Neural cell (in vitro differentiated cells): ENCODE data around the gene PEX6.

Source experiments
- EP300 ChIP-seq: fragments of 450-650 bp; conservative IDR thresholded peaks from 2 replicates; pipeline ENCODE4 v1.6.1; 2014; ENCODE audit warnings: antibody characterized with exemption, mild to moderate bottlenecking, moderate library complexity; ENCODE audit not compliant: poor library complexity, severe bottlenecking
- EZH2 ChIP-seq: fragments of 200-600, 300-800 bp; shearing (Covaris generic), sonication (generic); IDR thresholded peaks from 2 replicates; pipeline ENCODE4 v1.6.1; 2014; ENCODE audit warnings: antibody characterized with exemption, low read length, borderline replicate concordance, mild to moderate bottlenecking; ENCODE audit not compliant: insufficient read depth, poor library complexity, severe bottlenecking
- MXI1 ChIP-seq: fragments of 450-650 bp; conservative IDR thresholded peaks from 2 replicates; pipeline ENCODE4 v1.6.1; 2014; ENCODE audit warnings: antibody characterized with exemption, mild to moderate bottlenecking; ENCODE audit not compliant: poor library complexity, severe bottlenecking
- SMC3 ChIP-seq: fragments of 450-650 bp; conservative IDR thresholded peaks from 2 replicates; pipeline ENCODE4 v1.6.1; 2014; ENCODE audit warnings: antibody characterized with exemption, mild to moderate bottlenecking, moderate library complexity; ENCODE audit not compliant: poor library complexity
- TAF1 ChIP-seq: IDR thresholded peaks from 2 replicates; pipeline ENCODE4 v1.6.1; 2012; ENCODE audit warnings: low read depth
- TF ChIP-seq, protein P1 (sequence below): fragments of 450-650 bp; IDR thresholded peaks from 2 replicates; pipeline ENCODE4 v1.5.1; 2014; ENCODE audit warnings: antibody characterized with exemption, mild to moderate bottlenecking, moderate library complexity; ENCODE audit not compliant: poor library complexity, severe bottlenecking

DNA sequence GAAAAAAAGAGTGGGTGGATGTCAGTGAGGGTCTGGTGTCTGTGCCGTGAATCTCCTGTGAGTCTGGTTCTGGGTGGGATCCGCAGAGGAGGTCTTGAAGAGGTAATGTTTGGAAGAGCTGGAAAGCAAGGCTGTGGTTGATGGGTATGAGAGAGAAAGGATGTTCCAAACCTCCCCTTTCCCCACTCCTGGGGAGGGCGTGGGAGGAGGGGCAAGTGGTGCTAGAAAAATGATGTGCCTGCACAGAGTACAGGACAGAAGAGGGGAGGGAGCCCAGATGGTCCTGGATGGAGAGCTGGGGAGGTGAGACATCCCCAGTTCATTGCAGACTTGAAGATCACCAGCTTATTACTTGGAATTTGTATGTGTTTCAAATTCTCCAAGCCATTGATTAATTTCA, 46.6 kb downstream of the PEX6 start:
- TF ChIP-seq, protein P1, sequence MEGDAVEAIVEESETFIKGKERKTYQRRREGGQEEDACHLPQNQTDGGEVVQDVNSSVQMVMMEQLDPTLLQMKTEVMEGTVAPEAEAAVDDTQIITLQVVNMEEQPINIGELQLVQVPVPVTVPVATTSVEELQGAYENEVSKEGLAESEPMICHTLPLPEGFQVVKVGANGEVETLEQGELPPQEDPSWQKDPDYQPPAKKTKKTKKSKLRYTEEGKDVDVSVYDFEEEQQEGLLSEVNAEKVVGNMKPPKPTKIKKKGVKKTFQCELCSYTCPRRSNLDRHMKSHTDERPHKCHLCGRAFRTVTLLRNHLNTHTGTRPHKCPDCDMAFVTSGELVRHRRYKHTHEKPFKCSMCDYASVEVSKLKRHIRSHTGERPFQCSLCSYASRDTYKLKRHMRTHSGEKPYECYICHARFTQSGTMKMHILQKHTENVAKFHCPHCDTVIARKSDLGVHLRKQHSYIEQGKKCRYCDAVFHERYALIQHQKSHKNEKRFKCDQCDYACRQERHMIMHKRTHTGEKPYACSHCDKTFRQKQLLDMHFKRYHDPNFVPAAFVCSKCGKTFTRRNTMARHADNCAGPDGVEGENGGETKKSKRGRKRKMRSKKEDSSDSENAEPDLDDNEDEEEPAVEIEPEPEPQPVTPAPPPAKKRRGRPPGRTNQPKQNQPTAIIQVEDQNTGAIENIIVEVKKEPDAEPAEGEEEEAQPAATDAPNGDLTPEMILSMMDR, result no peak
- TF ChIP-seq EZH2, result no peak
- no peak for TF ChIP-seq TAF1
- TF ChIP-seq SMC3, result no peak
- TF ChIP-seq MXI1, result no peak
- no peak for TF ChIP-seq EP300
